ENCODE results near the gene MANEA. TPM values are rescaled to one million over a fixed set of nuclear protein-coding genes. Genes with fewer than 3 reads are reported as not detected.

The MANEA gene
- polyA plus RNA-seq, 1 donor: 9.5 TPM

DNA sequence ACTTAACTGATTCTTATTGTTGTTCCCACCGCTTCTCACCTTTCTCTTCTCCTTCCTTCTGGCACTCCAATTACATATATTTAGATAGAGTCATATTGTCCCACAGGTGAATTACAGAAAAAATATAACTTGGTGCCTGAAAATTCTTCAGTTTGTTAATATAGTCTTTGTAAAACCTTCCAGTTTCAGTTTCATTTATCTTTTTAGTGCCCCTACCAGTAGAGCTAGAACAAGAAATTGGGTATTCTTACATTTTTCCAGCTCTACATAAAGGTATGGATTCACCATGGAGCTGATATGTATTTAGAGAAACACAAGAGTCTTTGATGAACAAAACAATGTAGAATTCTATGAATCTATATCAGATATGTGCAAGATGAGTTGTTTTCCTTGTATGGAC lies 10.7 kb downstream of the MANEA start:
- no peak for DNase-seq (ENCODE audit: low read depth)

- no peak for DNase-seq (ENCODE audit: low read depth)
Observed at GRCh38 chr6:95589067-95589466, 11.7 kb downstream of the MANEA start.

DNA sequence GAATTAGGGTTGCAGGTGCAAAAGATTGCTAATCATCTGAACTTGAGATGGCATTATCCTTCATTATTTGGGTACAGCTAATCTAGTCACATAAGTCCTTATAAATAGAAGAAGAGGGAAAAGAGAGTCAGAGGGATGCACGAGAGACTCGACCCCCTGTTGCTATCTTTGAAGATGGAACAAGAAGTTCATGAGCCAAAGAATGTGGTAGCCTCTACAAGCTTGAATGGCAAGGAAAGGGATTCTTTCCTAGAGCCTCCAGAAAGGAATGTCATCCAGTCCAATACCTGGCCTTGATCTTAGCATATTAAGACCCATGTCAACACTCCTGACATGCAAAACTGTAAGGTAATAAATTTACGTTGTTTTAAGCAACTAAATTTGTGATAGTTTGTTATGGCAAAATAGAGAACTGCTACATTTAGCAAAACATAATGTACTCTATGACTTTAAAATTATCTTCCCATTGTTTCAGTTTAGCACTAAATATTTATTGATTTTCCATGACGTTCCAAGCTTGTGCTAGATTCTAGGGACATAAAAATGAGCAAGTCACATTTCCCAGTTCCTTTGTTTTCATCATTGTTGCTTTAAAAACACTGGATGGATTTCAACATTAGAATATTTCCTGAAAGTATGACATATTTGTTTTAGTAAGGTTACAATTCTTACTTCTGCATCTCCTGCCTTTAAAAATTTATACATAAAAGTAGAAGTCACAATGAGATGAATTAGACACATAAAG lies 12.7 kb downstream of the MANEA start:
- DNase-seq (ENCODE audit: low read depth): no peak

DNA sequence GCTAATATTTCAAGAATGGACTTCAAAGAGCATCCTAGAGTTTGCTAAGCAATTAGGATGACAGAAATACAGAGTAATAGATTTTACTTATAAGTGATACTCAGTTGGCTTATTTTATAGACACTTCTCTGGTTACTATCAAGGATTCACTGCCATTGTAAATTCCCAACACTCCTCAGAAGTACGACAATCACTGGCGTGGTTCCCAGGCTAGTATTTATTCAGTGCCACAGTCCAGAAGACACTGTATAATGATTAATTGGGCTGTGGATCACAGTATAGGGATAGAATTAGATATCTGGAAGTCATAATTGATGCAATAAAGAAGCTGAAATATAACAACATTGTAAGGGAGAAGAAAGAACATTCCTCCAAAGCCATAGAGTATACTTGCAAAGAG lies 15.7 kb downstream of the MANEA start:
- DNase-seq (ENCODE audit: low read depth): no peak

GRCh38 chr6:95596021-95596420 lies 18.7 kb downstream of the MANEA start:
- DNase-seq (ENCODE audit: low read depth): no peak

DNA sequence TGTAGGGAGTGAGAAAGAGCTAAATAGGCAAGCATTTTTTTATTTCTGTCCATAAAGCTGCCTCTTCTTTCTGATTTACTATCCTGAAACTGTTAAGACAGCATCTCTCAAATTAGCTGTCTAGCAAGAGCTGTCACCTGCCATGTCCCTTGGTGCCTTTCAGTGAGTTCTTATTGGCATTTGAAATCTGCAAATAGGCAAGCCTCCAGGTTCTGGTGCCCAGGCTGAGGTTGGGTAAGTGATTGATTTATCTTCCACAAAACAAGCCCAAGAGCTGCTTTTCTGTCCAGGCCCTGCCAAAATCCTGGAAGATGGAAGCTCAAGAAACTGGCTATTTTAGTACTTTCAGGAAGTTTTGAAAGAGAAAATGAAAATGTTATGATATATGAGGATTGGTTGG lies 22.4 kb downstream of the MANEA start:
- no peak for DNase-seq (ENCODE audit: low read depth)

DNA sequence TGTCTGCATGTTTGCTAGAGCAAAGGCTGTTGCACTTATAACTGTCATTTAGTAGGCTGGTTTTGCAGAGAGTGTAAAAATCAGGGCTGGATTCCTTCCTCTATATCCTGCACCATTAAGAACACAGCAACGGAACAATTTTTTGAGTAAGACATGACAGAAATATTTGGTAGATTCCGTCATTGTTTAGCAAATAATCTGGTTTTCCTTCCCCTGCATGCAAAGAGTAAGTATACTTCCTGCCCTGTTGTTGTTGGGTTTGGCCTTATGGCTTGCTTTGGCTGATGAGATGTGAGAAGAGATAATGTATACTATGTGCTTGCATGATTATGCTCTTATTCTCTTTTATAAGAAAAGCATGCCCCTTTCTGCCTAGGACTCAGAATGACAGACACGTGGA lies 23.8 kb downstream of the MANEA start:
- no peak for DNase-seq (ENCODE audit: low read depth)

DNA sequence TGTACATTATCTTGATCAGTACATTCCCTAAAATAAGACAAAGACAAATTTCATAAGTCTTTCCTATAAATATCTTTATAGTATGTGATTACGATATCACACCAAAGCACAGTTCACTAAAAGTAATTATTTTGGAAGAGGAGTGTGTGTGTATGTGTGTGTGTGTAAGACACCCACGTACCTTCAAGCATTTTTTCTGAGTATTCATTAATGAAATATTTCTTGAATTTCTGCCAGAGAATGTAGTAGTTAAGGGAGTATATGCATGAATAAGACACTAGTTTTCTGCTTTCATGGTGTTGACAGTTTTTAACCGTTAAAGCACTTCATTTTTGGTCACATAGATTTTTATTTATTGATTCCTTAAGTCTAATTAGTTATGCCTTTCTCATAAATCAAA lies 36.8 kb downstream of the MANEA start:
- DNase-seq (ENCODE audit: low read depth): no peak

- no peak for DNase-seq (ENCODE audit: low read depth)
Observed at GRCh38 chr6:95629551-95629950, 52.2 kb downstream of the MANEA start.

GRCh38 chr6:95636552-95637431 lies 59.5 kb downstream of the MANEA start:
- no peak for DNase-seq (ENCODE audit: low read depth)

DNA sequence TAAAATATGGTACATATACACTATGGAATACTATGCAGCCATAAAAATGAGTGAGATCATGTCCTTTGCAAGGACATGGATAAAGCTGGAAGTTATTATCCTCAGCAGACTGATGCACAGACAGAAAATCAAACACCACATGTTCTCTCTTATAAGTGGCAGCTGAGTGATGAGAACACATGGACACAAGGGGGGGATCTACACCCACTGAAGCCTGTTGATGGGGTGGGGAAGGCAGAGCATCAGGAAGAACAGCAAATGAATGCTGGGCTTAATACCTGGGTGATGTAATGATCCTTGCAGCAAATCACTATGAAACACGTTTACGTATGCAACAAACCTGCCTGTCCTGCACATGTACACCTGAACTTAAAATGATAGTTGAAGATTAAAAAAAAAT lies 71.3 kb downstream of the MANEA start:
- no peak for DNase-seq (ENCODE audit: low read depth)

DNA sequence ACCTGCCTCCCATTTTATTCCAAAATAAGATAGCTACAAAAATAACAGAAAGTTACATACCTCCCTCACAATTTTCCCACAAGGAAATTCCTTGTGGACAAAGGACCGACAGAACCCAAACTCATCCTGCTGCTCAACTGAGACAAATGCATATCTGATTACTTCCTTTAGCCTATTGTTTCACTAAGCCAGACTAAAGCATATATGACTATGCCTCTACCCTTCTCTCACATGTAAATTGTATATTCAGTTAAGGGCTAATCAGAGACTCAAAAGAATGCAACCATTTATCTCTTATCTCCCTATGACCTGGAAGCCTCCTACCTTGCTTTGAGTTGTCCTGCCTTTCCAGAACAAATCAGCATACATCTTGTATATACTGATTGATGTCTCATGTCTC lies 72.1 kb downstream of the MANEA start:
- DNase-seq (ENCODE audit: low read depth): no peak

GRCh38 chr6:95654176-95654575 lies 76.8 kb downstream of the MANEA start:
- DNase-seq (ENCODE audit: low read depth): no peak

GRCh38 chr6:95658886-95659285 lies 81.6 kb downstream of the MANEA start:
- DNase-seq (ENCODE audit: low read depth): no peak
